BJ (cell line): Measurements from ENCODE around the gene SKAP1. TPM values are rescaled to one million over a fixed set of nuclear protein-coding genes. Genes with fewer than 3 reads are reported as not detected.

Source experiments
- CTCF ChIA-PET: fragments of 350-600 bp; formaldehyde crosslinking; extraction: SDS; loops from one replicate; lab custom pipeline; 2021; ENCODE audit warnings: antibody characterized with exemption, inconsistent platforms; lab: Yijun Ruan, JAX
- POLR2A ChIA-PET: fragments of 300-600 bp; sonication (Branson Sonifier 250); formaldehyde crosslinking; extraction: SDS; loops from one replicate; lab custom pipeline; 2021; ENCODE audit warnings: antibody characterized with exemption; lab: Charles Lee
- DNase-seq: peaks from one replicate; pipeline ENCODE4 v3.0.0-alpha.2; 2011; ENCODE audit warnings: low read depth
- H3K27me3 ChIP-seq: 2 replicates; pipeline ENCODE4 v1.6.0; 2011; ENCODE audit warnings: low read length; ENCODE audit not compliant: control insufficient read depth, insufficient read depth
- H3K36me3 ChIP-seq: 2 replicates; pipeline ENCODE4 v1.5.1; 2011; ENCODE audit warnings: low read length; ENCODE audit not compliant: control insufficient read depth, insufficient read depth
- H3K4me3 ChIP-seq: 2 replicates; pipeline ENCODE4 v1.5.1; 2011; ENCODE audit warnings: low read depth, mild to moderate bottlenecking, control low read depth, low read length
- polyA plus RNA-seq: library from polyadenylated mRNA; depleted of rRNA; stranded (reverse); fragments of >200 nt; gene quantifications from 2 replicates; pipeline ENCODE4 v1.2.3, GENCODE V29; 2011
- TF ChIP-seq, protein P1 (sequence below): IDR thresholded peaks from 2 replicates; pipeline ENCODE4 v1.5.1; 2011; ENCODE audit warnings: low read depth, mild to moderate bottlenecking, control low read depth, inconsistent platforms, low read length, moderate library complexity; ENCODE audit not compliant: insufficient read depth

SKAP1 gene
- polyA plus RNA-seq, 1 experiment = not detected

DNA sequence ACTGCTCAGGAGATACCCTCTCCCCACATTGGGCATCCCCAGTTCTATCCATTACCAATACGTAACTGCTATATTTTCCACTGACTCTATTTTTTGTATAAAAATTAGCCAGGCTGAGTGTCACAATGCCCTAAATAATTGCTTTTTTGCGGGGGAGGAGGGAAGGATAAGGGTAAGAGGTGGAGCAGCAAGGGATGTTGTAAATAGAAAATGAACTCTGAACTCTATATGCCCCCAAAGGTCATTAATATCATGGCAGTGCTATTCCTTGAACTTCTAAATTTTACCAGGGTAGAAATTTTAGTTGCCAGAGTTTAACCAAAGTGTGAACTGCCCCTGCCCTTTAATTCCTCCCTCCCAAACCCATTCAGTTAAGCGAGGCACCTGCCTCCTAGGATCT is 118.7 kb downstream of the SKAP1 start:
- TF ChIP-seq, protein P1, sequence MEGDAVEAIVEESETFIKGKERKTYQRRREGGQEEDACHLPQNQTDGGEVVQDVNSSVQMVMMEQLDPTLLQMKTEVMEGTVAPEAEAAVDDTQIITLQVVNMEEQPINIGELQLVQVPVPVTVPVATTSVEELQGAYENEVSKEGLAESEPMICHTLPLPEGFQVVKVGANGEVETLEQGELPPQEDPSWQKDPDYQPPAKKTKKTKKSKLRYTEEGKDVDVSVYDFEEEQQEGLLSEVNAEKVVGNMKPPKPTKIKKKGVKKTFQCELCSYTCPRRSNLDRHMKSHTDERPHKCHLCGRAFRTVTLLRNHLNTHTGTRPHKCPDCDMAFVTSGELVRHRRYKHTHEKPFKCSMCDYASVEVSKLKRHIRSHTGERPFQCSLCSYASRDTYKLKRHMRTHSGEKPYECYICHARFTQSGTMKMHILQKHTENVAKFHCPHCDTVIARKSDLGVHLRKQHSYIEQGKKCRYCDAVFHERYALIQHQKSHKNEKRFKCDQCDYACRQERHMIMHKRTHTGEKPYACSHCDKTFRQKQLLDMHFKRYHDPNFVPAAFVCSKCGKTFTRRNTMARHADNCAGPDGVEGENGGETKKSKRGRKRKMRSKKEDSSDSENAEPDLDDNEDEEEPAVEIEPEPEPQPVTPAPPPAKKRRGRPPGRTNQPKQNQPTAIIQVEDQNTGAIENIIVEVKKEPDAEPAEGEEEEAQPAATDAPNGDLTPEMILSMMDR = no peak
- POLR2A ChIA-PET = no interaction called here
- H3K27me3 ChIP-seq = peaks cover 27% of the 10 kb centered on the region
- CTCF ChIA-PET = no interaction called here
- no peak for DNase-seq
- H3K4me3 ChIP-seq = no peak overlapping the region
- no peaks in the 10 kb centered on the region for H3K36me3 ChIP-seq

GRCh38 chr17:48310748-48311213 is 119.2 kb downstream of the SKAP1 start:
- ChIA-PET POLR2A (no interaction called here), CTCF (interaction anchor here (0.7 kb wide), 1 partner anchor 16 kb away, joined by 3 read pairs; no protein-coding TSS in a partner anchor)
- no peak for DNase-seq
- TF ChIP-seq, protein P1 = no peak
- peaks cover 25% of the 10 kb centered on the region for H3K27me3 ChIP-seq
- no peaks in the 10 kb centered on the region for H3K36me3 ChIP-seq
- no peak overlapping the region for H3K4me3 ChIP-seq

DNA sequence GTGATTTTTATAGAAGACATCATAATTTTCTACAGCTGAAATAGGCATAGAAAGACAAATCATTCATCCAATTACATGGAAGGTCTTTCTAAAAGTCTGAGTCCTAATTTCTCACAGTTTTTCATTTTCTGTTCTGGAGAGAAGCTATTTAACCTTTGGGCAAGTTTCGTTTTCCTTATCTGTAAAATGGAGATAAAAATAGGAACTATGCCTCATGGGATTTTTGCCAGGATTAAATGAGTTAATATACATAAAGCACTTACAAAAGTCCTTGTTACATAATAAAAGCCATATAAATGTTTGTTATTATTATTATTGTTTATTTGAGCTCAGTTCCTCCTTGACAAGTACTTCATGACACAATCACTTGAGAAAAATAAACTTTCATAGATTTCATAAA is 121.4 kb downstream of the SKAP1 start:
- no peak for DNase-seq
- H3K4me3 ChIP-seq = no peak overlapping the region
- CTCF ChIA-PET = interaction anchor here (0.7 to 2.2 kb wide), 22 partner anchors 8 to 313 kb away, joined by 3 to 12 read pairs (median 4); no protein-coding TSS in a partner anchor
- peaks cover 28% of the 10 kb centered on the region for H3K27me3 ChIP-seq
- POLR2A ChIA-PET = interaction anchor here (0.6 kb wide), 1 partner anchor 120 kb away, joined by 3 read pairs; no protein-coding TSS in a partner anchor
- no peaks in the 10 kb centered on the region for H3K36me3 ChIP-seq
- TF ChIP-seq, protein P1 = no peak

DNA sequence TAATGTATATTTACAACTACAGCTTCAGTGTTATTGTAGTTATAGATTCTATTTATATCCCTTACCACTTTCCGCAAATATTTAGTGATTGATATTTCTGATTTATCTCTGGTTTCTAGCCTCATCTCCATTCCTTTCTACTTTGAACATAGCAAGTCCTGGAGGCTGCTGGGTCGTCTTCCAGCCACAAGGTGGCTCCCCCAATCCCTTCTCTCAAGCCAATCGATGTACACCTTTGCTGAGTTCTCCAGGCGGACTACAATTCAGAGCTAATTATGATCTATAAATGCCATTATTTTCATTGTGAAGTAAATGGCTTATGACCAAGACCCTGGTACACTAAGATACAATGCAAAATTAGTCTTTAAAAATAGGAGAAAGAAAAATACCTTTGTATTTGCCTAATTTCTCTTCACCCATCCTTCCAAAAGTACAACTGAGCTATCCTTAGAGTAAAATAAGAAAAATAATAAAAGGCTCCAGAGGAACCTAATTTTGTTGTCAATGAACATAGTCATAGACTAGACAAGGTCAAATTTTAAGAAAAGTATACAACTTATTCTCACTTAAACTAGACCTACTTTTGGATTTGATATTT is 122.1 kb downstream of the SKAP1 start:
- CTCF ChIA-PET = interaction anchor here (0.7 to 2.2 kb wide), 24 partner anchors 8 to 314 kb away, joined by 3 to 12 read pairs (median 3); no protein-coding TSS in a partner anchor
- Histone ChIP-seq H3K4me3 (no peak overlapping the region), H3K27me3 (peaks cover 27% of the 10 kb centered on the region), H3K36me3 (no peaks in the 10 kb centered on the region)
- POLR2A ChIA-PET = interaction anchor here (0.6 kb wide), 1 partner anchor 120 kb away, joined by 3 read pairs; no protein-coding TSS in a partner anchor
- DNase-seq = no peak
- TF ChIP-seq, protein P1 = peak; percentile 94

DNA sequence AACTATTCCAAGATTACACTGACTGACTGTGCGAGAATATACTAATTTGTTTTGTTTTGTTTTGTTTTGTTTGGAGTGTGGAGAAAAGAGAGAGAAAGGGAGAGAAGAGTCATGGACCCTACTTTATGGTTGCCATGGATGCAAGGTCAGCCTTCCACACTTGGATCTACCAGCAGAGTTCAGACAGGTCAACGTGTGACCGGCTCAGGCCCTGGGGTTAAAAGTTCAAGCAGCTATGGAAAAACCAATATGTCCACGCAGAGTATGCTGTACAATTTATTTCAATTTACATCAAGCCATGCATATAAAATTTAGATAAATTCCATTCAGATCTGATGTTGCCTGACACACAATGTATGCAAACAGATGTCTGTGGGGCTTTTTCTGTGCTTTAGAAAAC is 122.8 kb downstream of the SKAP1 start:
- TF ChIP-seq, protein P1 = no peak
- POLR2A ChIA-PET = no interaction called here
- Histone ChIP-seq H3K4me3 (no peak overlapping the region), H3K36me3 (no peaks in the 10 kb centered on the region), H3K27me3 (peaks cover 27% of the 10 kb centered on the region)
- CTCF ChIA-PET = interaction anchor here (0.7 to 2.2 kb wide), 16 partner anchors 10 to 315 kb away, joined by 3 to 12 read pairs (median 4); no protein-coding TSS in a partner anchor
- no peak for DNase-seq
